H1 (cell line): ENCODE results near the gene SLC9C1.

Experiments used
- EZH2 ChIP-seq: fragments of 200-600 bp; sonication (generic); IDR thresholded peaks from 2 replicates; pipeline ENCODE4 v1.7.1; 2012; ENCODE audit warnings: low read depth, mild to moderate bottlenecking, moderate library complexity, low read length, inconsistent platforms; ENCODE audit not compliant: severe bottlenecking
- KDM1A ChIP-seq: fragments of 200-600, 300-600 bp; sonication (generic); IDR thresholded peaks from 2 replicates; pipeline ENCODE4 v1.7.1; 2016; ENCODE audit warnings: mild to moderate bottlenecking, low read length, borderline replicate concordance

- no peak for TF ChIP-seq KDM1A
- no peak for TF ChIP-seq EZH2
Measured at GRCh38 chr3:112121577-112122547, 172.2 kb downstream of the SLC9C1 start.
